ENCODE data around the gene ZCWPW1.

The ZCWPW1 gene

DNA sequence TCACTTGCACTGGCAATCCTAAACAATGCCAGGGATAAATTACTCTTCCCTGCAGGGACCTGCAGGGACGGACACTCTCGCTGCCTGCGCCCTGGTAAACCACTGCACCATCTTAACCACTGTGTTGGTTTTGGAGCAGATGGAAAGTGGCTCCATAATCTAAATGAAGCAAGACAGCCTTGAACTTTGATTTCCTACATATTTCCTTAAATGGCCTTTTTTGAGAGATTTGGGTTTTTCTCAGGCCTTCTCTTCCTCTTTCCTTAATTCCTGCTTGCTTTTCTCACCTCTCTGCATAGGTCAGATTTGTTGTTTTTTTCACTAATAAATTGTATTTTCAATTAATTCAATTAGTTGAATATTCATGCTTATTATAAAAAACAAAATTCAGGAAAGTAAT is 52.4 kb downstream of the ZCWPW1 start:
- no peak for TF ChIP-seq ESRRG (CRISPR knock-in tag; IDR thresholded peaks at IDR 0.05)
- TF ChIP-seq ARNTL (CRISPR knock-in tag; IDR thresholded peaks at IDR 0.05; ENCODE audit: borderline replicate concordance, low read depth), result no peak
- TF ChIP-seq, protein P1, sequence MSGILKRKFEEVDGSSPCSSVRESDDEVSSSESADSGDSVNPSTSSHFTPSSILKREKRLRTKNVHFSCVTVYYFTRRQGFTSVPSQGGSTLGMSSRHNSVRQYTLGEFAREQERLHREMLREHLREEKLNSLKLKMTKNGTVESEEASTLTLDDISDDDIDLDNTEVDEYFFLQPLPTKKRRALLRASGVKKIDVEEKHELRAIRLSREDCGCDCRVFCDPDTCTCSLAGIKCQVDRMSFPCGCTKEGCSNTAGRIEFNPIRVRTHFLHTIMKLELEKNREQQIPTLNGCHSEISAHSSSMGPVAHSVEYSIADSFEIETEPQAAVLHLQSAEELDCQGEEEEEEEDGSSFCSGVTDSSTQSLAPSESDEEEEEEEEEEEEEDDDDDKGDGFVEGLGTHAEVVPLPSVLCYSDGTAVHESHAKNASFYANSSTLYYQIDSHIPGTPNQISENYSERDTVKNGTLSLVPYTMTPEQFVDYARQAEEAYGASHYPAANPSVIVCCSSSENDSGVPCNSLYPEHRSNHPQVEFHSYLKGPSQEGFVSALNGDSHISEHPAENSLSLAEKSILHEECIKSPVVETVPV (CRISPR knock-in tag; IDR thresholded peaks at IDR 0.05), result no peak
- TF ChIP-seq OSR1 (CRISPR knock-in tag; IDR thresholded peaks at IDR 0.05), result no peak
- TF ChIP-seq ZNF565 (CRISPR knock-in tag; conservative IDR thresholded peaks at IDR 0.05; ENCODE audit: low read depth), result no peak
- TF ChIP-seq TOX (CRISPR knock-in tag; IDR thresholded peaks at IDR 0.05; ENCODE audit: borderline replicate concordance), result no peak
- TF ChIP-seq GLIS3 (CRISPR knock-in tag; IDR thresholded peaks at IDR 0.05), result no peak
- TF ChIP-seq ZFP3 (CRISPR knock-in tag; IDR thresholded peaks at IDR 0.05), result no peak
- TF ChIP-seq PPARA (CRISPR knock-in tag; IDR thresholded peaks at IDR 0.05; ENCODE audit: borderline replicate concordance), result no peak
- ATAC-seq, result no peak

DNA sequence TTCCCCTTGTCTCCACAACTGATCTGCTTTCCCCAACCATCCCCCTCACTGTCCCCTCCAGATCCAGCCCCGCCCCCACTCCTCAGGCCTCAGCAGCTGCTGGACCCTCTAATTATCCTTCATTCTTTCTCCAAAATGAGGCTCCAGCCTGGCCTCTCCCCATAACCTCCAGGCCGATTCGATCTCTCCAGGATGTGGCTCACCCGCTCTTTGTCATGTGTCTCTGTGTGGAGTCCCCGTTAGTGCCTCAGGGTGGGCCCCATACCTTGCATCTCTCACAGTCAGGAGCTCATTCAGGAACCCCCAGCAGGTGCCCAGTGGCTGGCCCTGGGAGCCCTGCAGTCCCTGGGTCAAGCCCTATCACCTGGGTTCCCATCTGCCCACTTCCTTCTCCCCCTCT is 53.9 kb downstream of the ZCWPW1 start:
- TF ChIP-seq ZC3H10 (CRISPR knock-in tag; IDR thresholded peaks at IDR 0.05) (no peak), ZFP3 (CRISPR knock-in tag; IDR thresholded peaks at IDR 0.05) (no peak), TCF4 (CRISPR knock-in tag; IDR thresholded peaks at IDR 0.05; ENCODE audit: borderline replicate concordance) (no peak), SNAI2 (CRISPR knock-in tag; IDR thresholded peaks at IDR 0.05) (no peak)
- no peak for ATAC-seq

DNA sequence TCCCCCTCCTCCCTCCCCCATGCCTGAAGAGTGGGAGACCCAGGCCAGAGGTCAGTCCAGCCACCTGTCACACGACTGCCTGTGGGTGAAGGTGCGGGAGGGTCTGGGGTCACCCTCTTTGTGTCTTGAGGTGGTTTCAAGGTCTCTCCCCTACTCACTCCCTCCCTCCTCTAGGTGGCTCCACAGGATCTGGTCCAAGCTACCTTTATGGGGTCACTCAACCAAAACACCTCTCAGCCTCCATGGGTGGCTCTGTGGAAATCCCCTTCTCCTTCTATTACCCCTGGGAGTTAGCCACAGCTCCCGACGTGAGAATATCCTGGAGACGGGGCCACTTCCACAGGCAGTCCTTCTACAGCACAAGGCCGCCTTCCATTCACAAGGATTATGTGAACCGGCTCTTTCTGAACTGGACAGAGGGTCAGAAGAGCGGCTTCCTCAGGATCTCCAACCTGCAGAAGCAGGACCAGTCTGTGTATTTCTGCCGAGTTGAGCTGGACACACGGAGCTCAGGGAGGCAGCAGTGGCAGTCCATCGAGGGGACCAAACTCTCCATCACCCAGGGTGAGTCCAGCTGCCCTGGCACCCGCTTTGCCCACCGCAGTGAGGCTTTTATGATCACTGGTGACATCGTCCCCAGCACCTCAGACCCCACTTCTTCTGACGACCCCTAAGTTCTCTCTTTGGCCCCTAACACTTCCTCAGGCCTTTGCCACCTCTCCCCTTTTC is 54.5 kb downstream of the ZCWPW1 start:
- ATAC-seq, result peak; percentile 11; the same call in 2 of the 3 replicates

DNA sequence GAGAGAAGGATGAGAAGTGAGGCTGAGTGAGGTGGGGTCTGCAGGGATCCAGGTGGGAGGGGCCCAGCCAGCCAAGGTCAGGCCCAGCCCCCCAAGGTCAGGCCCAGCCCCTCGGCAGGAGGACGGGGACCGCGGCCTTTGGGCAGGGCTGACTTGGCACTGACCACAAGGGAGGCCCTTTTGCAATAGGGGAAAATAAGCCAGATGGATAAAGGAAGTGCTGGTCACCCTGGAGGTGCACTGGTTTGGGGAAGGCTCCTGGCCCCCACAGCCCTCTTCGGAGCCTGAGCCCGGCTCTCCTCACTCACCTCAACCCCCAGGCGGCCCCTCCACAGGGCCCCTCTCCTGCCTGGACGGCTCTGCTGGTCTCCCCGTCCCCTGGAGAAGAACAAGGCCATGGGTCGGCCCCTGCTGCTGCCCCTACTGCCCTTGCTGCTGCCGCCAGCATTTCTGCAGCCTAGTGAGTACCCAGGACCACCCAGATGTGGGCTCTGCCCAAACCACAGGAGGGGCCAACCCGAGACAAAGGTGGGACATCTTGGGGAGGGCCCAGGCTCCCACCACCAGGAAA is 55.2 kb downstream of the ZCWPW1 start, which contains the start of gene PILRA:
Gene PILRA, plus strand, starts transcription at position 227 of the 571 bp plus-strand sequence. Its CDS starts 170 bp downstream, at position 397.
- TF ChIP-seq BACH2 (CRISPR knock-in tag; IDR thresholded peaks at IDR 0.05; ENCODE audit: borderline replicate concordance) (no peak), ZFP30 (CRISPR knock-in tag; IDR thresholded peaks at IDR 0.05) (no peak), TOX (CRISPR knock-in tag; IDR thresholded peaks at IDR 0.05; ENCODE audit: borderline replicate concordance) (no peak), PPARA (CRISPR knock-in tag; IDR thresholded peaks at IDR 0.05; ENCODE audit: borderline replicate concordance) (no peak), SNAI2 (CRISPR knock-in tag; IDR thresholded peaks at IDR 0.05) (no peak), OSR1 (CRISPR knock-in tag; IDR thresholded peaks at IDR 0.05) (no peak), ZNF70 (CRISPR knock-in tag; IDR thresholded peaks at IDR 0.05) (no peak), ARNTL (CRISPR knock-in tag; IDR thresholded peaks at IDR 0.05; ENCODE audit: borderline replicate concordance, low read depth) (no peak), ZNF565 (CRISPR knock-in tag; conservative IDR thresholded peaks at IDR 0.05; ENCODE audit: low read depth) (no peak), ESRRG (CRISPR knock-in tag; IDR thresholded peaks at IDR 0.05) (no peak), ZC3H10 (CRISPR knock-in tag; IDR thresholded peaks at IDR 0.05) (no peak), GLIS3 (CRISPR knock-in tag; IDR thresholded peaks at IDR 0.05) (no peak), TCF4 (CRISPR knock-in tag; IDR thresholded peaks at IDR 0.05; ENCODE audit: borderline replicate concordance) (no peak), RARB (CRISPR knock-in tag; IDR thresholded peaks at IDR 0.05) (no peak), ISL1 (CRISPR knock-in tag; IDR thresholded peaks at IDR 0.05) (no peak), CSDC2 (CRISPR knock-in tag; IDR thresholded peaks at IDR 0.05) (no peak)
- TF ChIP-seq, protein P2, sequence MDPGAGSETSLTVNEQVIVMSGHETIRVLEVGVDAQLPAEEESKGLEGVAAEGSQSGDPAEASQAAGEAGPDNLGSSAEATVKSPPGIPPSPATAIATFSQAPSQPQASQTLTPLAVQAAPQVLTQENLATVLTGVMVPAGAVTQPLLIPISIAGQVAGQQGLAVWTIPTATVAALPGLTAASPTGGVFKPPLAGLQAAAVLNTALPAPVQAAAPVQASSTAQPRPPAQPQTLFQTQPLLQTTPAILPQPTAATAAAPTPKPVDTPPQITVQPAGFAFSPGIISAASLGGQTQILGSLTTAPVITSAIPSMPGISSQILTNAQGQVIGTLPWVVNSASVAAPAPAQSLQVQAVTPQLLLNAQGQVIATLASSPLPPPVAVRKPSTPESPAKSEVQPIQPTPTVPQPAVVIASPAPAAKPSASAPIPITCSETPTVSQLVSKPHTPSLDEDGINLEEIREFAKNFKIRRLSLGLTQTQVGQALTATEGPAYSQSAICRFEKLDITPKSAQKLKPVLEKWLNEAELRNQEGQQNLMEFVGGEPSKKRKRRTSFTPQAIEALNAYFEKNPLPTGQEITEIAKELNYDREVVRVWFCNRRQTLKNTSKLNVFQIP (CRISPR knock-in tag; IDR thresholded peaks at IDR 0.05; ENCODE audit: borderline replicate concordance, low read depth), result no peak
- TF ChIP-seq, protein P1 (CRISPR knock-in tag; IDR thresholded peaks at IDR 0.05), result no peak
- TF ChIP-seq, protein P3, sequence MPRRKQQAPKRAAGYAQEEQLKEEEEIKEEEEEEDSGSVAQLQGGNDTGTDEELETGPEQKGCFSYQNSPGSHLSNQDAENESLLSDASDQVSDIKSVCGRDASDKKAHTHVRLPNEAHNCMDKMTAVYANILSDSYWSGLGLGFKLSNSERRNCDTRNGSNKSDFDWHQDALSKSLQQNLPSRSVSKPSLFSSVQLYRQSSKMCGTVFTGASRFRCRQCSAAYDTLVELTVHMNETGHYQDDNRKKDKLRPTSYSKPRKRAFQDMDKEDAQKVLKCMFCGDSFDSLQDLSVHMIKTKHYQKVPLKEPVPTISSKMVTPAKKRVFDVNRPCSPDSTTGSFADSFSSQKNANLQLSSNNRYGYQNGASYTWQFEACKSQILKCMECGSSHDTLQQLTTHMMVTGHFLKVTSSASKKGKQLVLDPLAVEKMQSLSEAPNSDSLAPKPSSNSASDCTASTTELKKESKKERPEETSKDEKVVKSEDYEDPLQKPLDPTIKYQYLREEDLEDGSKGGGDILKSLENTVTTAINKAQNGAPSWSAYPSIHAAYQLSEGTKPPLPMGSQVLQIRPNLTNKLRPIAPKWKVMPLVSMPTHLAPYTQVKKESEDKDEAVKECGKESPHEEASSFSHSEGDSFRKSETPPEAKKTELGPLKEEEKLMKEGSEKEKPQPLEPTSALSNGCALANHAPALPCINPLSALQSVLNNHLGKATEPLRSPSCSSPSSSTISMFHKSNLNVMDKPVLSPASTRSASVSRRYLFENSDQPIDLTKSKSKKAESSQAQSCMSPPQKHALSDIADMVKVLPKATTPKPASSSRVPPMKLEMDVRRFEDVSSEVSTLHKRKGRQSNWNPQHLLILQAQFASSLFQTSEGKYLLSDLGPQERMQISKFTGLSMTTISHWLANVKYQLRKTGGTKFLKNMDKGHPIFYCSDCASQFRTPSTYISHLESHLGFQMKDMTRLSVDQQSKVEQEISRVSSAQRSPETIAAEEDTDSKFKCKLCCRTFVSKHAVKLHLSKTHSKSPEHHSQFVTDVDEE (CRISPR knock-in tag; IDR thresholded peaks at IDR 0.05), result no peak
- TF ChIP-seq, protein P4, sequence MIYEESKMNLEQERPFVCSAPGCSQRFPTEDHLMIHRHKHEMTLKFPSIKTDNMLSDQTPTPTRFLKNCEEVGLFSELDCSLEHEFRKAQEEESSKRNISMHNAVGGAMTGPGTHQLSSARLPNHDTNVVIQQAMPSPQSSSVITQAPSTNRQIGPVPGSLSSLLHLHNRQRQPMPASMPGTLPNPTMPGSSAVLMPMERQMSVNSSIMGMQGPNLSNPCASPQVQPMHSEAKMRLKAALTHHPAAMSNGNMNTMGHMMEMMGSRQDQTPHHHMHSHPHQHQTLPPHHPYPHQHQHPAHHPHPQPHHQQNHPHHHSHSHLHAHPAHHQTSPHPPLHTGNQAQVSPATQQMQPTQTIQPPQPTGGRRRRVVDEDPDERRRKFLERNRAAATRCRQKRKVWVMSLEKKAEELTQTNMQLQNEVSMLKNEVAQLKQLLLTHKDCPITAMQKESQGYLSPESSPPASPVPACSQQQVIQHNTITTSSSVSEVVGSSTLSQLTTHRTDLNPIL (CRISPR knock-in tag; IDR thresholded peaks at IDR 0.05; ENCODE audit: low read depth), result no peak
- no peak; the same call in 2 of the 3 replicates for ATAC-seq
